Measurements from ENCODE around the gene SH3BGRL2.

The SH3BGRL2 gene

GRCh38 chr6:79702691-79703090 lies 71.6 kb downstream of the SH3BGRL2 start:
- H3K27ac ChIP-seq = no peak overlapping the region
- no peak for TF ChIP-seq CTCF (conservative IDR thresholded peaks at IDR 0.05; ENCODE audit: low read depth)
- POLR2A ChIA-PET (ENCODE audit: low non-redundant PET) = no interaction called here
- CTCF ChIA-PET = interaction anchor here (0.8 kb wide), 1 partner anchor 683 kb away, joined by 3 read pairs; no protein-coding TSS in a partner anchor
- no peak for DNase-seq (ENCODE audit: low spot score)

- ChIA-PET CTCF (no interaction called here), POLR2A (ENCODE audit: low non-redundant PET) (no interaction called here)
- H3K27ac ChIP-seq = no peak overlapping the region
- DNase-seq (ENCODE audit: low spot score) = no peak
- TF ChIP-seq CTCF (conservative IDR thresholded peaks at IDR 0.05; ENCODE audit: low read depth) = no peak
Measured at GRCh38 chr6:79704200-79704599, 73.1 kb downstream of the SH3BGRL2 start.

- DNase-seq (ENCODE audit: low spot score) = no peak
- ChIA-PET POLR2A (ENCODE audit: low non-redundant PET) (no interaction called here), CTCF (no interaction called here)
- H3K27ac ChIP-seq = no peak overlapping the region
- no peak for TF ChIP-seq CTCF (conservative IDR thresholded peaks at IDR 0.05; ENCODE audit: low read depth)
Measured at GRCh38 chr6:79705456-79705995, 74.4 kb downstream of the SH3BGRL2 start.

GRCh38 chr6:79706527-79706926 lies 75.4 kb downstream of the SH3BGRL2 start:
- no peak for TF ChIP-seq CTCF (conservative IDR thresholded peaks at IDR 0.05; ENCODE audit: low read depth)
- no peak for DNase-seq (ENCODE audit: low spot score)
- H3K27ac ChIP-seq = no peak overlapping the region
- POLR2A ChIA-PET (ENCODE audit: low non-redundant PET) = no interaction called here
- CTCF ChIA-PET = no interaction called here

- no peak for TF ChIP-seq CTCF (conservative IDR thresholded peaks at IDR 0.05; ENCODE audit: low read depth)
- no peak for DNase-seq (ENCODE audit: low spot score)
- no peak overlapping the region for H3K27ac ChIP-seq
- POLR2A ChIA-PET (ENCODE audit: low non-redundant PET) = no interaction called here
- CTCF ChIA-PET = interaction anchor here (0.6 kb wide), 1 partner anchor 497 kb away, joined by 4 read pairs; no protein-coding TSS in a partner anchor
Measured at GRCh38 chr6:79707621-79708020, 76.5 kb downstream of the SH3BGRL2 start.

- no peak for DNase-seq (ENCODE audit: low spot score)
- ChIA-PET POLR2A (ENCODE audit: low non-redundant PET) (no interaction called here), CTCF (no interaction called here)
- H3K27ac ChIP-seq = no peak overlapping the region
- no peak for TF ChIP-seq CTCF (conservative IDR thresholded peaks at IDR 0.05; ENCODE audit: low read depth)
Measured at GRCh38 chr6:79708095-79708791, 77.1 kb downstream of the SH3BGRL2 start.
